ENCODE data around the gene MYLK4. TPM values are rescaled to one million over a fixed set of nuclear protein-coding genes. Genes with fewer than 3 reads are reported as not detected.

MYLK4 gene
- total RNA-seq, 4 donors from 2014 or later = 0.33 to 0.45 (median 0.38) TPM

- WGBS = 78% methylated on average over 6 of the region's 6 CpGs
- H3K27ac ChIP-seq (replicated peaks in 1 of 4) = peak overlapping the region in 1 of 4 donors; percentile 2
- H3K4me1 ChIP-seq = peaks cover 16 to 39% (median 33%) of the 10 kb centered on the region in 4 donors
- H3K36me3 ChIP-seq = peaks cover 0 to 4% (median 0%) of the 10 kb centered on the region in 4 donors
- H3K27me3 ChIP-seq = no peaks in the 10 kb centered on the region
- no peak for DNase-seq (ENCODE audit: extremely low spot score)
- no peaks in the 10 kb centered on the region for H3K9me3 ChIP-seq
- H3K4me3 ChIP-seq = no peak overlapping the region
- intact Hi-C loops (cut with DNase I) = no loop called here
- TF ChIP-seq CTCF (IDR thresholded peaks at IDR 0.05) = no peak
- no peak for TF ChIP-seq POLR2A (IDR thresholded peaks at IDR 0.05; ENCODE audit: low read depth)
- no peak for TF ChIP-seq EP300 (IDR thresholded peaks at IDR 0.05)
- no peak for TF ChIP-seq POLR2AphosphoS5 (IDR thresholded peaks at IDR 0.05)
These were observed 46.1 kb upstream of the MYLK4 start for GRCh38 chr6:2796861-2797260.

- intact Hi-C loops (cut with DNase I) = no loop called here
- Histone ChIP-seq H3K4me1 (peaks cover 22 to 48% (median 42%) of the 10 kb centered on the region in 4 donors), H3K36me3 (peaks cover 0 to 4% (median 0%) of the 10 kb centered on the region in 4 donors), H3K27me3 (no peaks in the 10 kb centered on the region), H3K27ac (replicated peaks in 1 of 4) (no peak overlapping the region), H3K9me3 (no peaks in the 10 kb centered on the region), H3K4me3 (no peak overlapping the region)
- no peak for DNase-seq (ENCODE audit: extremely low spot score)
- WGBS = 93% methylated on average over 16 of the region's 16 CpGs
- TF ChIP-seq POLR2A (IDR thresholded peaks at IDR 0.05; ENCODE audit: low read depth) (no peak), POLR2AphosphoS5 (IDR thresholded peaks at IDR 0.05) (no peak)
These were observed 45.2 kb upstream of the MYLK4 start for GRCh38 chr6:2795956-2796355.

GRCh38 chr6:2795162-2795561 lies 44.4 kb upstream of the MYLK4 start:
- peaks cover 29 to 56% (median 50%) of the 10 kb centered on the region in 4 donors for H3K4me1 ChIP-seq
- intact Hi-C loops (cut with DNase I) = no loop called here
- no peak overlapping the region for H3K4me3 ChIP-seq
- H3K9me3 ChIP-seq = no peaks in the 10 kb centered on the region
- H3K36me3 ChIP-seq = peaks cover 0 to 4% (median 0%) of the 10 kb centered on the region in 4 donors
- WGBS = 79% methylated on average over 2 of the region's 2 CpGs
- DNase-seq (ENCODE audit: extremely low spot score) = no peak
- H3K27me3 ChIP-seq = no peaks in the 10 kb centered on the region
- no peak for TF ChIP-seq EP300 (IDR thresholded peaks at IDR 0.05)
- no peak for TF ChIP-seq POLR2A (IDR thresholded peaks at IDR 0.05; ENCODE audit: low read depth)
- no peak for TF ChIP-seq POLR2AphosphoS5 (IDR thresholded peaks at IDR 0.05)
- no peak for TF ChIP-seq CTCF (IDR thresholded peaks at IDR 0.05)
- H3K27ac ChIP-seq (replicated peaks in 1 of 4) = no peak overlapping the region

- Histone ChIP-seq H3K27ac (replicated peaks in 1 of 4) (peak overlapping the region in 1 of 4 donors; percentile 85), H3K36me3 (peaks cover 0 to 4% (median 0%) of the 10 kb centered on the region in 4 donors), H3K27me3 (no peaks in the 10 kb centered on the region), H3K9me3 (no peaks in the 10 kb centered on the region), H3K4me1 (peaks cover 25 to 63% (median 54%) of the 10 kb centered on the region in 4 donors), H3K4me3 (no peak overlapping the region)
- WGBS = 67% methylated on average over 5 of the region's 5 CpGs
- peak; percentile 17 for DNase-seq (ENCODE audit: extremely low spot score)
- intact Hi-C loops (cut with DNase I) = loop anchor here (5.0 kb wide), 1 partner anchor 138 kb away; no protein-coding TSS in a partner anchor
- TF ChIP-seq POLR2AphosphoS5 (IDR thresholded peaks at IDR 0.05) (no peak), CTCF (IDR thresholded peaks at IDR 0.05) (no peak), EP300 (IDR thresholded peaks at IDR 0.05) (no peak), POLR2A (IDR thresholded peaks at IDR 0.05; ENCODE audit: low read depth) (no peak)
These were observed 43.5 kb upstream of the MYLK4 start for GRCh38 chr6:2794171-2794730.

- Histone ChIP-seq H3K36me3 (peaks cover 0 to 4% (median 0%) of the 10 kb centered on the region in 4 donors), H3K4me1 (peaks cover 25 to 62% (median 54%) of the 10 kb centered on the region in 4 donors), H3K9me3 (no peaks in the 10 kb centered on the region), H3K27me3 (no peaks in the 10 kb centered on the region), H3K27ac (replicated peaks in 1 of 4) (peak overlapping the region in 3 of 4 donors; percentile 0 to 85 (median 73)), H3K4me3 (no peak overlapping the region)
- TF ChIP-seq POLR2A (IDR thresholded peaks at IDR 0.05; ENCODE audit: low read depth) = no peak
- intact Hi-C loops (cut with DNase I) = loop anchor here (2.0 to 5.0 kb wide), 2 partner anchors 47 to 139 kb away; partner anchors contain the start of gene SERPINB1
- peak; percentile 88 for DNase-seq (ENCODE audit: extremely low spot score)
- 67% methylated on average over 9 of the region's 9 CpGs for whole genome bisulfite sequencing
These were observed 42.9 kb upstream of the MYLK4 start for GRCh38 chr6:2793534-2794151.
